Parathyroid adenoma (tissue), 2 donors: Measurements from ENCODE around the gene TNS3.

Source experiments
- H2AFZ ChIP-seq: fragments of 300-600 bp; sonication (generic); one replicate; pipeline ENCODE4 v1.7.0; 2017; ENCODE audit warnings: antibody characterized with exemption, mild to moderate bottlenecking
- H3K27ac ChIP-seq: fragments of 300-600 bp; sonication (generic); one replicate; pipeline ENCODE4 v1.7.0; 2017
- H3K27me3 ChIP-seq: fragments of 300-600 bp; sonication (generic); one replicate; pipeline ENCODE4 v1.7.0; 2017; ENCODE audit warnings: low read length; ENCODE audit not compliant: control insufficient read depth, insufficient read depth
- H3K36me3 ChIP-seq: fragments of 300-600 bp; sonication (generic); one replicate; pipeline ENCODE4 v1.7.0; 2017; ENCODE audit warnings: low read length; ENCODE audit not compliant: control insufficient read depth, insufficient read depth
- H3K4me1 ChIP-seq: fragments of 300-600 bp; sonication (generic); one replicate; pipeline ENCODE4 v1.7.0; 2017; ENCODE audit warnings: control low read depth
- H3K4me2 ChIP-seq: fragments of 300-600 bp; sonication (generic); one replicate; pipeline ENCODE4 v1.7.0; 2017; ENCODE audit warnings: low read length
- H3K4me3 ChIP-seq: fragments of 300-600 bp; sonication (generic); one replicate; pipeline ENCODE4 v1.7.0; 2017; ENCODE audit warnings: low read depth, low read length
- H3K79me2 ChIP-seq: fragments of 300-600 bp; sonication (generic); one replicate; pipeline ENCODE4 v1.7.0; 2017; ENCODE audit warnings: control low read depth
- H3K9ac ChIP-seq: fragments of 300-600 bp; sonication (generic); one replicate; pipeline ENCODE4 v1.7.0; 2017; ENCODE audit warnings: mild to moderate bottlenecking
- H3K9me3 ChIP-seq: fragments of 300-600 bp; sonication (generic); one replicate; pipeline ENCODE4 v1.7.0; 2017; ENCODE audit warnings: low read length; ENCODE audit not compliant: control insufficient read depth
- TF ChIP-seq, protein P1 (sequence below): fragments of 300-600 bp; sonication (generic); IDR thresholded peaks from one replicate; pipeline ENCODE4 v1.7.0; 2017; ENCODE audit warnings: antibody characterized with exemption, mild to moderate bottlenecking
- donor health status: primary hyperparathyroidism.

The TNS3 gene

DNA sequence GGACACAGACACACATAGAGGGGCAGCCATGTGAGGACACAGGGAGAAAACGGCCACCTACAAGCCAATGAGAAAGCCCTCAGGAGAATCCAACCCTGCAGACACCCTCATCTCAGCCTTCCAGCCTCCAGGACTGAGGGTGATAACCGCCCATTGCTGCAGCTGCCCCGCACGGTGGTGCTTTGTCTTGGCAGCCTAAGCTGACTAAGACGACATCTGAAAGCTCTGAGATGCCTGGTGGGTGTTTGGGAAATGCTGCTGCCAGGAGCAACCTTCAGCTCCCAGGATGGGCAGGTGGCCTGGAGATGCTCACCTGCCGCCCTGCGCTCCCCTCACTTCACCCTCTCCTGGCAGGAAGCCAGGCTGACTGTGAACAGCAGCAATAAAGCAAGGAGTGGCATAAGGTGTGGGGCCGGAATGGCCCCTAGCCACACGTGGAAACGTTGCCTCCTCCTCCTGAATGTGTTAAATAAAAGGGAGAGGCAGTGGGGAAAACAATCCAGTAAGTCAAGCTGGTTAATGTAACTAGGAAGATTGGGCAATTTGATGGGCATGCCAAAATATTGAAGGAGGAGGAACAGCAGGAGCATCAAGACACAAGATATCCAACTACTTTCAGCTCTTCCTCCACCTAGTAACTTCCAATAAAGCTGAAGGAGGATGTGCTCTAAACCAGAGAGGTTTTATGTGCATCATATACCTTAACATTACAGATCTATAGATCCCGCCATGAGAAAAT is 121.5 kb downstream of the TNS3 start:
- TF ChIP-seq, protein P1, sequence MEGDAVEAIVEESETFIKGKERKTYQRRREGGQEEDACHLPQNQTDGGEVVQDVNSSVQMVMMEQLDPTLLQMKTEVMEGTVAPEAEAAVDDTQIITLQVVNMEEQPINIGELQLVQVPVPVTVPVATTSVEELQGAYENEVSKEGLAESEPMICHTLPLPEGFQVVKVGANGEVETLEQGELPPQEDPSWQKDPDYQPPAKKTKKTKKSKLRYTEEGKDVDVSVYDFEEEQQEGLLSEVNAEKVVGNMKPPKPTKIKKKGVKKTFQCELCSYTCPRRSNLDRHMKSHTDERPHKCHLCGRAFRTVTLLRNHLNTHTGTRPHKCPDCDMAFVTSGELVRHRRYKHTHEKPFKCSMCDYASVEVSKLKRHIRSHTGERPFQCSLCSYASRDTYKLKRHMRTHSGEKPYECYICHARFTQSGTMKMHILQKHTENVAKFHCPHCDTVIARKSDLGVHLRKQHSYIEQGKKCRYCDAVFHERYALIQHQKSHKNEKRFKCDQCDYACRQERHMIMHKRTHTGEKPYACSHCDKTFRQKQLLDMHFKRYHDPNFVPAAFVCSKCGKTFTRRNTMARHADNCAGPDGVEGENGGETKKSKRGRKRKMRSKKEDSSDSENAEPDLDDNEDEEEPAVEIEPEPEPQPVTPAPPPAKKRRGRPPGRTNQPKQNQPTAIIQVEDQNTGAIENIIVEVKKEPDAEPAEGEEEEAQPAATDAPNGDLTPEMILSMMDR = no peak
- Histone ChIP-seq H3K9ac (no peak overlapping the region), H3K4me1 (peaks cover 20% of the 10 kb centered on the region), H3K27me3 (no peaks in the 10 kb centered on the region), H3K9me3 (no peaks in the 10 kb centered on the region), H3K27ac (no peak overlapping the region), H3K36me3 (no peaks in the 10 kb centered on the region), H2AFZ (no peak overlapping the region), H3K4me3 (no peak overlapping the region), H3K79me2 (no peaks in the 10 kb centered on the region), H3K4me2 (no peak overlapping the region)

DNA sequence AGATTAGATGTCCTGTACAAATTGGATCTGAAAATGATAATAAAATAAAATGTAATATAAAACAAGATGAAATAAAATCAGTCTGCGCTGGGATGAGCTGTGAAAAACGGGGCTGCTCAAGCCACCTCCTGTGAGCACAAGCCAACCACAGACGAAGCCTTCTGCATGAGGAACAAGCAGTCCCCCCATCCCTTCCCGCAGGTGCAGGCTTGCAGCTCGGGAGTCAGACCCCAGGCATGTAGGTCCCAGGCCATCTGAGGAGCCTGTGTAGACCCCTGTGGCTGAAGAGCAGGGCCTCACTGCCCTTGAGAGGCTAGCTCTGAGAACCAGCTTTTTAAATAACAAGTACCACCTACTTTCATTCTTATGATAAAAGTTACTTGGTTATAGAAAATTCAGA is 123.4 kb downstream of the TNS3 start:
- H3K27me3 ChIP-seq = no peaks in the 10 kb centered on the region
- no peaks in the 10 kb centered on the region for H3K79me2 ChIP-seq
- no peaks in the 10 kb centered on the region for H3K36me3 ChIP-seq
- H3K27ac ChIP-seq = peak overlapping the region; percentile 69
- TF ChIP-seq, protein P1 = no peak
- no peaks in the 10 kb centered on the region for H3K9me3 ChIP-seq
- H3K4me2 ChIP-seq = no peak overlapping the region
- H3K4me1 ChIP-seq = peaks cover 30% of the 10 kb centered on the region
- H3K4me3 ChIP-seq = no peak overlapping the region
- H3K9ac ChIP-seq = no peak overlapping the region
- peak overlapping the region; percentile 61 for H2AFZ ChIP-seq

DNA sequence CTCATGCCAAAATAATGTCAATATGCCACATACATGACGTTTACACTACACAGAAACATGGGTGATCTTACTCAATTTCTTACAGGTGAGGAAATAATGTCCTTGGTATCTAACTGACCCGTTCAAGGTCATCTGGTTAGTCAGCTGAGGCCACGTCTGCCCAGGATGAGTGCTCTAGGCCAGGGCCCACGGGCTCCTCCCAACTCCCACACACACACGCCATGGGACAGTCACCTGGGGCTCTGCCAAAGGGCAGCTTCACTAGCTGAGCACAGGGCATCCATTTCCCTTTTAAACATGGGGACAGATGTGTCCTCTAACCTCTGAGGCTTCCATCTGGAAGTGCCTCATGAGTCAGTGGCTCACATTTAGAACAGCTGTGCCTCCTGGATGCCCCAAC is 123.9 kb downstream of the TNS3 start:
- no peak overlapping the region for H3K9ac ChIP-seq
- no peaks in the 10 kb centered on the region for H3K9me3 ChIP-seq
- H3K36me3 ChIP-seq = no peaks in the 10 kb centered on the region
- H3K4me1 ChIP-seq = peaks cover 34% of the 10 kb centered on the region
- no peaks in the 10 kb centered on the region for H3K79me2 ChIP-seq
- TF ChIP-seq, protein P1 = no peak
- no peak overlapping the region for H3K4me3 ChIP-seq
- peak overlapping the region; percentile 69 for H3K27ac ChIP-seq
- H3K27me3 ChIP-seq = no peaks in the 10 kb centered on the region
- peak overlapping the region; percentile 61 for H2AFZ ChIP-seq
- peak overlapping the region; percentile 10 for H3K4me2 ChIP-seq

DNA sequence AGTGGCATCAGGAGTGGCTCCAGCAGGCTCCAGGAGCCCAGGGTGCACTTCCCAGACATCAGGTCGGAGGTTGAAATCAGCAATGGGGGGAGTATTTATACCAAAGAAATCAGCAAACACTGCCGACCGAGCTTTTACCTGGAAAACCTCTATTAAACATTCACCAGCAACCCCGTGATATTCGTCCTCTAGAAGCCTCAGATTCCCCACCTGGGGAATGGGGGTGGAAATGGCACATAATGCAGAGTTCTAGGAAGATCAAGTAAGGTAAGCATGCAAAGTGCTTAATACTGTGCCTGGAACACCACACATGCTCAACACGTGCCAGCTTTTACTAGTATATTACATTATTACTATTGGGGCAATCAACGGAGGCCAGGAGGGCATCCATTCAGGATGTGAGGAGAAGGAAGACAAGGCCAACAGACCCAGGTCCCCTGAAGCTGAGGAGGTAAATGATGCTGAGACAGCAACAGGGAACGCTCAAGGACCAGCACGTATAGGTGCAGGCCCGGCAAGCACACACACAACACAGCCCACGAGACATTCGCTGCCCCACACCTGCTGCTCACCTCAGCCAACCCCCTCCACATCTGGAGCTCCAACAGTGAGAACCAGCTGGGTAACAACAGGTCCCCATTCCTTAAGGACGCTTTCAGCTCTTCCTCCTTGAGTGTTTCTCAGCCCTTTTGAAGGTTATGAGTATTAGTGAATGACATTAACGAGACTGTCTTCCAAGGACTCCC is 125.5 kb downstream of the TNS3 start:
- H3K4me3 ChIP-seq = no peak overlapping the region
- H3K79me2 ChIP-seq = peaks cover 11% of the 10 kb centered on the region
- no peak overlapping the region for H2AFZ ChIP-seq
- no peaks in the 10 kb centered on the region for H3K9me3 ChIP-seq
- no peak overlapping the region for H3K9ac ChIP-seq
- TF ChIP-seq, protein P1 = no peak
- no peaks in the 10 kb centered on the region for H3K27me3 ChIP-seq
- H3K27ac ChIP-seq = no peak overlapping the region
- no peak overlapping the region for H3K4me2 ChIP-seq
- H3K4me1 ChIP-seq = peaks cover 49% of the 10 kb centered on the region
- no peaks in the 10 kb centered on the region for H3K36me3 ChIP-seq
